HG02938 (cell line): ENCODE measurements around the gene CYP4F12.

Experiments used
- ATAC-seq: cut with Tn5 transposase; IDR thresholded peaks from one replicate; pipeline ENCODE4 v1.9.1; 2021; ENCODE audit warnings: mild to moderate bottlenecking, moderate library complexity; ENCODE audit not compliant: unreplicated experiment

CYP4F12 gene

GRCh38 chr19:15701757-15702533, 29.1 kb downstream of the CYP4F12 start:
- no peak for ATAC-seq

GRCh38 chr19:15702534-15702930, 29.6 kb downstream of the CYP4F12 start:
- ATAC-seq, result no peak

GRCh38 chr19:15714638-15715037, 41.8 kb downstream of the CYP4F12 start:
- no peak for ATAC-seq

GRCh38 chr19:15715642-15716041, 42.8 kb downstream of the CYP4F12 start:
- ATAC-seq, result no peak

GRCh38 chr19:15717809-15718208, 44.9 kb downstream of the CYP4F12 start:
- no peak for ATAC-seq

- ATAC-seq, result no peak
Measured at GRCh38 chr19:15721268-15721667, 48.4 kb downstream of the CYP4F12 start.

- ATAC-seq, result no peak
Measured at GRCh38 chr19:15722956-15723355, 50.1 kb downstream of the CYP4F12 start.

- ATAC-seq, result no peak
Measured at GRCh38 chr19:15727724-15728123, 54.8 kb downstream of the CYP4F12 start, which contains the start of gene OR10H2. TSS of gene OR10H2 (plus strand) at chr19:15728024. CDS start at chr19:15728044, 20 bp downstream.

GRCh38 chr19:15730538-15730937, 57.7 kb downstream of the CYP4F12 start:
- no peak for ATAC-seq

GRCh38 chr19:15732388-15732787, 59.5 kb downstream of the CYP4F12 start:
- ATAC-seq, result no peak

GRCh38 chr19:15733895-15734294, 61.0 kb downstream of the CYP4F12 start:
- no peak for ATAC-seq

GRCh38 chr19:15737722-15738121, 64.8 kb downstream of the CYP4F12 start, which contains the start of gene OR10H3:
TSS of gene OR10H3 (plus strand) at chr19:15737985. CDS start at chr19:15741393, 3,408 bp downstream.
- no peak for ATAC-seq

- ATAC-seq, result no peak
Measured at GRCh38 chr19:15740785-15741184, 67.9 kb downstream of the CYP4F12 start.
